ENCODE data around the gene ADCY3.

ADCY3 gene

GRCh38 chr2:24917731-24918325 lies 2.2 kb downstream of the ADCY3 start (continued):
- TF ChIP-seq, protein P1, sequence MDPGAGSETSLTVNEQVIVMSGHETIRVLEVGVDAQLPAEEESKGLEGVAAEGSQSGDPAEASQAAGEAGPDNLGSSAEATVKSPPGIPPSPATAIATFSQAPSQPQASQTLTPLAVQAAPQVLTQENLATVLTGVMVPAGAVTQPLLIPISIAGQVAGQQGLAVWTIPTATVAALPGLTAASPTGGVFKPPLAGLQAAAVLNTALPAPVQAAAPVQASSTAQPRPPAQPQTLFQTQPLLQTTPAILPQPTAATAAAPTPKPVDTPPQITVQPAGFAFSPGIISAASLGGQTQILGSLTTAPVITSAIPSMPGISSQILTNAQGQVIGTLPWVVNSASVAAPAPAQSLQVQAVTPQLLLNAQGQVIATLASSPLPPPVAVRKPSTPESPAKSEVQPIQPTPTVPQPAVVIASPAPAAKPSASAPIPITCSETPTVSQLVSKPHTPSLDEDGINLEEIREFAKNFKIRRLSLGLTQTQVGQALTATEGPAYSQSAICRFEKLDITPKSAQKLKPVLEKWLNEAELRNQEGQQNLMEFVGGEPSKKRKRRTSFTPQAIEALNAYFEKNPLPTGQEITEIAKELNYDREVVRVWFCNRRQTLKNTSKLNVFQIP (CRISPR knock-in tag; IDR thresholded peaks at IDR 0.05; ENCODE audit: borderline replicate concordance, low read depth) = no peak
- no peak for TF ChIP-seq ARNTL (CRISPR knock-in tag; IDR thresholded peaks at IDR 0.05; ENCODE audit: borderline replicate concordance, low read depth)
- TF ChIP-seq GLIS3 (CRISPR knock-in tag; IDR thresholded peaks at IDR 0.05) = no peak
- no peak for TF ChIP-seq BACH2 (CRISPR knock-in tag; IDR thresholded peaks at IDR 0.05; ENCODE audit: borderline replicate concordance)
- no peak for TF ChIP-seq ZNF565 (CRISPR knock-in tag; conservative IDR thresholded peaks at IDR 0.05; ENCODE audit: low read depth)
- no peak for TF ChIP-seq ZFP30 (CRISPR knock-in tag; IDR thresholded peaks at IDR 0.05)
- TF ChIP-seq PPARA (CRISPR knock-in tag; IDR thresholded peaks at IDR 0.05; ENCODE audit: borderline replicate concordance) = no peak

DNA sequence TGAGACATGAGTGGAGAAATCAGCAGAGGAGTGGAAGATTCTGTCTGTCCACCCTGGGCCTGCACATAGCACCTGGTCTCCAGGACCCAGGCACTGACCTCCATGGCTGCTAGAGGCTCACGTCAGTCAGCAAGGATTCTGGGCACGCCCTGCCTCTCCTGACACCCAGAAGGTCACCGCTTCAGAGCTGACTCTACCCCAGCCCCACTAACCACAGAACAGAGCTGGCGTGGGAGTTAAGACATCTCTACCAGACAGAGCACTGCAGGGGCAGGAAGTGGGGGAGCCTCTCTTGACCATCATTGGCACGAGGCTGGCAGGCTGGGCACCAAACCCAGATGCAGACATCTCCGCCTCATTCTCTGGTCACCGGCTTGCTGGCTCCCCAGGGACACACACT lies 3.0 kb downstream of the ADCY3 start:
- TF ChIP-seq TCF4 (CRISPR knock-in tag; IDR thresholded peaks at IDR 0.05; ENCODE audit: borderline replicate concordance) (no peak), ZNF8 (CRISPR knock-in tag; IDR thresholded peaks at IDR 0.05) (no peak), ZNF70 (CRISPR knock-in tag; IDR thresholded peaks at IDR 0.05) (no peak), OSR1 (CRISPR knock-in tag; IDR thresholded peaks at IDR 0.05) (no peak), GLIS3 (CRISPR knock-in tag; IDR thresholded peaks at IDR 0.05) (no peak), ESRRG (CRISPR knock-in tag; IDR thresholded peaks at IDR 0.05) (no peak), ZC3H10 (CRISPR knock-in tag; IDR thresholded peaks at IDR 0.05) (no peak), CREB5 (CRISPR knock-in tag; IDR thresholded peaks at IDR 0.05; ENCODE audit: low read depth) (no peak), PPARA (CRISPR knock-in tag; IDR thresholded peaks at IDR 0.05; ENCODE audit: borderline replicate concordance) (no peak), RARB (CRISPR knock-in tag; IDR thresholded peaks at IDR 0.05) (no peak), ISL1 (CRISPR knock-in tag; IDR thresholded peaks at IDR 0.05) (no peak), BACH2 (CRISPR knock-in tag; IDR thresholded peaks at IDR 0.05; ENCODE audit: borderline replicate concordance) (no peak), SNAI2 (CRISPR knock-in tag; IDR thresholded peaks at IDR 0.05) (no peak), ARNTL (CRISPR knock-in tag; IDR thresholded peaks at IDR 0.05; ENCODE audit: borderline replicate concordance, low read depth) (no peak), CSDC2 (CRISPR knock-in tag; IDR thresholded peaks at IDR 0.05) (no peak), ZFP30 (CRISPR knock-in tag; IDR thresholded peaks at IDR 0.05) (no peak), PATZ1 (CRISPR knock-in tag; IDR thresholded peaks at IDR 0.05; ENCODE audit: borderline replicate concordance) (no peak)
- TF ChIP-seq, protein P1 (CRISPR knock-in tag; IDR thresholded peaks at IDR 0.05; ENCODE audit: borderline replicate concordance, low read depth) = no peak

DNA sequence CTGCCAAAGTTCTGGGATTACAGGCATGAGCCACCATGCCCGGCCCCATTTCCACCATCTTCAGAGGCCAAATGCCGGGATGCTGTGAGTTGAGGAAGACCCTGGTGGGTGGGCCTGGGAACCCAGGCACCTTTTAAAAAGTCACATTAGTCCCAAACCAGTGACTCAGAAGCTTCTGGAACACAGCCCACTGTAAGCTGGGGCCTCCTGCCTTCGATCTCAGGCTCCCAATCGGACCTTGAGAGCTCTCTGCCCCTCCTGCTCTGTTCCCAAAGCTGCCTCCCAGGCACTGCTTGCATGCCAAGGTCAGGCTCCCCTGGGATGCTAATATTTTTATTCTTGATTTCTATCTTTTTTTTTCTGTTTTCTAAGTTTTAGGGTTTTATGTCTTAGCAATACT lies 4.2 kb downstream of the ADCY3 start:
- no peak for ATAC-seq
- TF ChIP-seq, protein P1 (CRISPR knock-in tag; IDR thresholded peaks at IDR 0.05; ENCODE audit: borderline replicate concordance, low read depth) = no peak
- TF ChIP-seq GLIS3 (CRISPR knock-in tag; IDR thresholded peaks at IDR 0.05) (no peak), CREB5 (CRISPR knock-in tag; IDR thresholded peaks at IDR 0.05; ENCODE audit: low read depth) (no peak), ISL1 (CRISPR knock-in tag; IDR thresholded peaks at IDR 0.05) (no peak), CSDC2 (CRISPR knock-in tag; IDR thresholded peaks at IDR 0.05) (no peak), PATZ1 (CRISPR knock-in tag; IDR thresholded peaks at IDR 0.05; ENCODE audit: borderline replicate concordance) (no peak), RARB (CRISPR knock-in tag; IDR thresholded peaks at IDR 0.05) (no peak), OSR1 (CRISPR knock-in tag; IDR thresholded peaks at IDR 0.05) (no peak), ARNTL (CRISPR knock-in tag; IDR thresholded peaks at IDR 0.05; ENCODE audit: borderline replicate concordance, low read depth) (no peak), ZC3H10 (CRISPR knock-in tag; IDR thresholded peaks at IDR 0.05) (no peak)
- TF ChIP-seq, protein P2, sequence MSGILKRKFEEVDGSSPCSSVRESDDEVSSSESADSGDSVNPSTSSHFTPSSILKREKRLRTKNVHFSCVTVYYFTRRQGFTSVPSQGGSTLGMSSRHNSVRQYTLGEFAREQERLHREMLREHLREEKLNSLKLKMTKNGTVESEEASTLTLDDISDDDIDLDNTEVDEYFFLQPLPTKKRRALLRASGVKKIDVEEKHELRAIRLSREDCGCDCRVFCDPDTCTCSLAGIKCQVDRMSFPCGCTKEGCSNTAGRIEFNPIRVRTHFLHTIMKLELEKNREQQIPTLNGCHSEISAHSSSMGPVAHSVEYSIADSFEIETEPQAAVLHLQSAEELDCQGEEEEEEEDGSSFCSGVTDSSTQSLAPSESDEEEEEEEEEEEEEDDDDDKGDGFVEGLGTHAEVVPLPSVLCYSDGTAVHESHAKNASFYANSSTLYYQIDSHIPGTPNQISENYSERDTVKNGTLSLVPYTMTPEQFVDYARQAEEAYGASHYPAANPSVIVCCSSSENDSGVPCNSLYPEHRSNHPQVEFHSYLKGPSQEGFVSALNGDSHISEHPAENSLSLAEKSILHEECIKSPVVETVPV (CRISPR knock-in tag; IDR thresholded peaks at IDR 0.05) = no peak

More for the DNA sequence above, 3.0 kb downstream of the ADCY3 start:
- ATAC-seq = no peak

Data from SK-N-SH treated with all-trans-retinoic acid at 6 μM for 48 hours (cell line).